Bronchial epithelial cell (primary cell): ENCODE data around the gene PRR5L. TPM values are rescaled to one million over a fixed set of nuclear protein-coding genes. Genes with fewer than 3 reads are reported as not detected.

Source experiments
- DNase-seq: peaks from one replicate; pipeline ENCODE4 v3.0.0-alpha.2; 2010; ENCODE audit warnings: low read depth
- FAIRE-seq: peaks from 2 replicates; lab custom pipeline; 2011; peaks lifted over from hg19 to GRCh38; lab: Jason Lieb, UNC
- H3K27me3 ChIP-seq: 2 replicates; pipeline ENCODE4 v1.5.1; 2011; ENCODE audit warnings: low read length; ENCODE audit not compliant: control insufficient read depth, insufficient read depth
- H3K36me3 ChIP-seq: 2 replicates; pipeline ENCODE4 v1.5.1; 2011; ENCODE audit warnings: low read length; ENCODE audit not compliant: control insufficient read depth, insufficient read depth
- H3K4me3 ChIP-seq: 2 replicates; pipeline ENCODE4 v1.5.1; 2011; ENCODE audit warnings: mild to moderate bottlenecking, low read depth, low read length, control low read depth
- total RNA-seq: library from RNA; depleted of rRNA; stranded (reverse); fragments of >200 nt; gene quantifications from 2 replicates; pipeline ENCODE4 v1.2.1, GENCODE V29; 2014
- TF ChIP-seq, protein P1 (sequence below): IDR thresholded peaks from 2 replicates; pipeline ENCODE4 v1.5.1; 2011; ENCODE audit warnings: mild to moderate bottlenecking, moderate library complexity, low read length, control low read depth, inconsistent platforms; ENCODE audit not compliant: insufficient read depth, severe bottlenecking

The PRR5L gene
- total RNA-seq, 1 donor from 2014 or later, result 10.0 TPM

DNA sequence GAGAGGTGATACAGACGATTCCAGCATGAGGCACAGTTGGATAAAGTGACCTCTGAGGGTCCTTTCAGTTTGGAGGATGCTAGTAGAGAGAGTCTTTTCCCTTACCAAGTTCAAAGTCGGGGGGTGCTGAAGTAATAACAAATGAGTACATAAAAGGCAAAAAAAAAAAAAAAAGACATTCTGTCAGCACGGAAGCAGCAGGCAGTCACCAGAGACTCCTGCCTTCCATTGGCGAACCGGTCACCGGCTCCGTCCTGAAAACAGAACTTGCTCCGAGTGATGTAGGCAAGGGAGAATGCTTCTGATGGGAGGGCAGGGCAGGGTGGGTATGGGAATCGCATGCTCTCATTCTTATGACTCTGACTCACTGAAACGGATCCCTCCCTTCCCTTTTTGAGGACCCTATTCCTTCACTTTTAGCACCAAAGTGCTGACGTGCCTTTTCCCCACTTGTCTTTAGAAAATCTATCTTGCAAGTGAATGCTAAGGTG is 65.9 kb downstream of the PRR5L start:
- TF ChIP-seq, protein P1, sequence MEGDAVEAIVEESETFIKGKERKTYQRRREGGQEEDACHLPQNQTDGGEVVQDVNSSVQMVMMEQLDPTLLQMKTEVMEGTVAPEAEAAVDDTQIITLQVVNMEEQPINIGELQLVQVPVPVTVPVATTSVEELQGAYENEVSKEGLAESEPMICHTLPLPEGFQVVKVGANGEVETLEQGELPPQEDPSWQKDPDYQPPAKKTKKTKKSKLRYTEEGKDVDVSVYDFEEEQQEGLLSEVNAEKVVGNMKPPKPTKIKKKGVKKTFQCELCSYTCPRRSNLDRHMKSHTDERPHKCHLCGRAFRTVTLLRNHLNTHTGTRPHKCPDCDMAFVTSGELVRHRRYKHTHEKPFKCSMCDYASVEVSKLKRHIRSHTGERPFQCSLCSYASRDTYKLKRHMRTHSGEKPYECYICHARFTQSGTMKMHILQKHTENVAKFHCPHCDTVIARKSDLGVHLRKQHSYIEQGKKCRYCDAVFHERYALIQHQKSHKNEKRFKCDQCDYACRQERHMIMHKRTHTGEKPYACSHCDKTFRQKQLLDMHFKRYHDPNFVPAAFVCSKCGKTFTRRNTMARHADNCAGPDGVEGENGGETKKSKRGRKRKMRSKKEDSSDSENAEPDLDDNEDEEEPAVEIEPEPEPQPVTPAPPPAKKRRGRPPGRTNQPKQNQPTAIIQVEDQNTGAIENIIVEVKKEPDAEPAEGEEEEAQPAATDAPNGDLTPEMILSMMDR, result no peak
- Histone ChIP-seq H3K4me3 (no peak overlapping the region), H3K36me3 (no peaks in the 10 kb centered on the region), H3K27me3 (no peaks in the 10 kb centered on the region)
- FAIRE-seq, result no peak
- DNase-seq, result peak; percentile 89

- TF ChIP-seq, protein P1, result no peak
- no peak overlapping the region for H3K4me3 ChIP-seq
- no peaks in the 10 kb centered on the region for H3K36me3 ChIP-seq
- H3K27me3 ChIP-seq, result no peaks in the 10 kb centered on the region
- FAIRE-seq (no peak), DNase-seq (no peak)
These were observed 66.8 kb downstream of the PRR5L start for GRCh38 chr11:36362902-36363301.

GRCh38 chr11:36363361-36364268 is 67.5 kb downstream of the PRR5L start:
- no peaks in the 10 kb centered on the region for H3K36me3 ChIP-seq
- FAIRE-seq (no peak), DNase-seq (peak; percentile 49)
- TF ChIP-seq, protein P1, result no peak
- H3K4me3 ChIP-seq, result no peak overlapping the region
- no peaks in the 10 kb centered on the region for H3K27me3 ChIP-seq

DNA sequence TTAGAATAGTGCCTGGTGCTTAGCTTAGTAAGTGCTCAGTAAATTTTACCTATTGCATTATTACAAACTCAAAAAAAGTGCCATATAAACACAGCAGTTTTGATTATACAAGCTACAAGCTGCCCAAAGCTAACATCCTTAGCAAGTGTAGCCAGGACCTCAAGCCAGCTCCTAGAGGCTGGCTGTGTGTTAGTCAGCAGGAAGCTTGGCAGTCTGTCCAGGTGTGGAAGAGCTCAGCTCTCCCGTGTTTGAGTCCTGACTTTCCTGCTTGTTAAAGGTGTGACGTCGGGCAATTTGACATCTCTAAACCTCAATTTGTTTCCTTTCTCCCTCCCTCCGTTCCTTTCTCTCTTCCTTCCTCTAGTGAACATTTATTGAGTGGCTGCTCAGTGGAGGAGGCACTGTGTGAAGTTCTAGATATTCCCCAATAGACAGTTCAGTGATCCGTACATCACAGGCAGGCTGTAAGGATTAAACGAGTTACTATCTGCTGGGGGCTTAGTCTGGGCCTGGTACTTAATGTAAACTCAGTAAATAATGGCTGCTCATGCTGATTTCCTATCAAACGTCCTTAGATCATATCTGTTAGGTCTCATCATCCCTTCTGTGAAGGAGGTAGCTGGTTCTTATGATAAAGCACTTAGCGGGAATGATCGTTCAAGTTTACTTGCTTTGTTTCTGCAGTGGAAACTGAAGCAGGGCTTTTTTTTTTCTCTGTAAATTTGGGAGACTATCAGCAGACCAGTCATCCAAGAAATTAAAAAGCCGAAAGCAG is 68.7 kb downstream of the PRR5L start:
- TF ChIP-seq, protein P1, result no peak
- peak; percentile 50 for FAIRE-seq
- no peaks in the 10 kb centered on the region for H3K27me3 ChIP-seq
- H3K4me3 ChIP-seq, result no peak overlapping the region
- peak; percentile 79 for DNase-seq
- no peaks in the 10 kb centered on the region for H3K36me3 ChIP-seq

- Histone ChIP-seq H3K4me3 (no peak overlapping the region), H3K36me3 (no peaks in the 10 kb centered on the region), H3K27me3 (no peaks in the 10 kb centered on the region)
- FAIRE-seq (no peak), DNase-seq (no peak)
- TF ChIP-seq, protein P1, result no peak
These were observed 69.8 kb downstream of the PRR5L start for GRCh38 chr11:36365907-36366306.
